Breast epithelium (tissue), 4 donors: Measurements from ENCODE around the gene CCDC12. TPM values are rescaled to one million over a fixed set of nuclear protein-coding genes. Genes with fewer than 3 reads are reported as not detected.

Source experiments
- DNase-seq, 2 donors: peaks; one replicate each; pipeline ENCODE4 v3.0.0-alpha.2; 2019; ENCODE audit warnings: low spot score in 2 of 2
- H3K27ac ChIP-seq, 2 donors: fragments of 200-600 bp; sonication (generic) in 1 of 2; one replicate each; pipeline ENCODE4 v1.5.1; 2016 to 2019; ENCODE audit warnings: mild to moderate bottlenecking in 1 of 2
- H3K27me3 ChIP-seq, 2 donors: fragments of 200-600 bp; sonication (generic) in 1 of 2; one replicate each; pipeline versions ENCODE4 v1.5.1 to v1.6.0; 2017 to 2019; ENCODE audit warnings: control low read depth in 1 of 2, mild to moderate bottlenecking in 1 of 2
- H3K36me3 ChIP-seq: fragments of 200-600 bp; one replicate; pipeline ENCODE4 v1.5.1; 2019
- H3K4me1 ChIP-seq, 2 donors: fragments of 200-600 bp; sonication (generic); one replicate each; pipeline ENCODE4 v1.5.1; 2016 to 2019; ENCODE audit warnings: control low read depth in 1 of 2
- H3K4me3 ChIP-seq, 3 donors: fragments of 200-600 bp; sonication (generic); 1 replicate in 2 of 3; 2 replicates in 1 of 3; pipeline ENCODE4 v1.5.1; 2016 to 2019; ENCODE audit warnings: mild to moderate bottlenecking in 3 of 3, moderate library complexity in 2 of 3
- H3K9me3 ChIP-seq, 2 donors: fragments of 200-600 bp; sonication (generic) in 1 of 2; one replicate each; pipeline ENCODE4 v1.5.1; 2016 to 2019; ENCODE audit warnings: control low read depth in 1 of 2
- CTCF ChIP-seq, 3 donors: fragments of 450-650 bp; IDR thresholded peaks; one replicate each; pipeline ENCODE4 v1.5.1; 2016 to 2017; ENCODE audit warnings: antibody characterized with exemption in 3 of 3, mild to moderate bottlenecking in 3 of 3, moderate library complexity in 3 of 3
- POLR2A ChIP-seq: fragments of 450-650 bp; IDR thresholded peaks from one replicate; pipeline ENCODE4 v1.6.1; 2016; ENCODE audit warnings: antibody characterized with exemption, mild to moderate bottlenecking, moderate library complexity
- POLR2AphosphoS5 ChIP-seq, 3 donors: sonication (generic); formaldehyde crosslinking; IDR thresholded peaks; one replicate each; pipeline ENCODE4 v1.6.1; 2017; ENCODE audit warnings: antibody characterized with exemption in 3 of 3
- intact Hi-C: fragments of 100-400 bp; cut with DNase I; formaldehyde crosslinking; loops from one replicate; pipeline ENCODE4 v1.15.1; 2023; ENCODE audit warnings: low total_unique reads
- total RNA-seq, 3 donors: library from RNA; depleted of rRNA; stranded (reverse); fragments of >200 nt; gene quantifications; one replicate each; pipeline ENCODE4 v1.1.0, GENCODE V29; 2016

Gene CCDC12
- total RNA-seq, 3 donors from 2014 or later: 27.0 to 50.2 (median 43.9) TPM

- intact Hi-C loops: loop anchor here (10.0 kb wide), 1 partner anchor 792 kb away; no protein-coding TSS in a partner anchor
- Histone ChIP-seq H3K4me3 (no peak overlapping the region), H3K27ac (no peak overlapping the region), H3K36me3 (no peaks in the 10 kb centered on the region), H3K9me3 (no peaks in the 10 kb centered on the region), H3K27me3 (peaks cover 0 to 3% of the 10 kb centered on the region in 2 donors), H3K4me1 (no peaks in the 10 kb centered on the region)
- no peak for TF ChIP-seq POLR2A
- no peak for TF ChIP-seq POLR2AphosphoS5 (IDR thresholded peaks at IDR 0.05)
- TF ChIP-seq CTCF (IDR thresholded peaks at IDR 0.05): no peak
- no peak for DNase-seq
Observed at GRCh38 chr3:46876313-46877300, 99.9 kb downstream of the CCDC12 start.

DNA sequence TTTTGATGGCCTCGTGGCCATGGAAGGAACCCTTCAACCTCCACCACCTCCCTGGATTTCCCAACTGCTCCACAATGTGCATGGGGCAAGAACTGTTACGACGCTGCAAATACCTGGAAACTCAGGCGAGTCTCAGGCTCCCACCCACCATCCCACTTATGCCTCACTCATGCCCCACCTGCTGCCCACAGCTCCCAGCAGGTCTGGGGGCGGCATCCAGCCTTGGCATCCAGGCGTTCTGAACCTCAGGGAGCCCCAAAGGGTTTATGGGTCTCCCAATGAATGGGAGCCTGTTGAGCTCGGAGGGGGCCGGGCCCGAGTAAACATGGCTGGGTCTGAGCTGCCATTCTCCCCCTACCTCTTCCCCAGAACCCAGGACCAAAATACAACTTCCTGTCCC, 101.0 kb downstream of the CCDC12 start:
- intact Hi-C loops: loop anchor here (10.0 kb wide), 1 partner anchor 791 kb away; no protein-coding TSS in a partner anchor
- DNase-seq: no peak
- no peaks in the 10 kb centered on the region for H3K4me1 ChIP-seq

DNA sequence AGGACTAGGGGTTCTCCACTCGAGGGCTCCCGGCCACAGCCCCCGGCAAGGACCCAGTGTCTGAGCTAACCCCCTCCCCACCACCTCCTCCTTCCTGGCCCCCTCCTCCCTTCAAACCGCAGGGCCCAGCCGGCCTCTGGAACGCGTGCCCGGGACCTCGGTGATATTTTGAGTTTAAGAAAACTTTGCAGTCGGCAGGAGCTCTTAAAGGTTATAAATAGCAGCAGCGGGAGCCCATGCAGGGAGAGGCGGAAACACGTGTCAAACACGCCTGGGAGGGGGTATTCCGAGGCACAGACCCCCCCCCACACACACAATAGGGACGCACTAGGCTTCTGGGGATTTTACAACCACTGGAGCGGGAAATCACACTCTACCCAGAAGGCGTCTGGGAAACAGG, 102.1 kb downstream of the CCDC12 start:
- TF ChIP-seq POLR2A: no peak
- TF ChIP-seq CTCF (IDR thresholded peaks at IDR 0.05): no peak
- no peak for TF ChIP-seq POLR2AphosphoS5 (IDR thresholded peaks at IDR 0.05)
- Histone ChIP-seq H3K27me3 (no peaks in the 10 kb centered on the region), H3K4me3 (no peak overlapping the region), H3K4me1 (no peaks in the 10 kb centered on the region), H3K9me3 (no peaks in the 10 kb centered on the region), H3K27ac (peak overlapping the region in 1 of 2 donors; percentile 48), H3K36me3 (no peaks in the 10 kb centered on the region)
- DNase-seq: no peak
- intact Hi-C loops: loop anchor here (10.0 kb wide), 1 partner anchor 790 kb away; no protein-coding TSS in a partner anchor

More for the DNA sequence above, 101.0 kb downstream of the CCDC12 start:
- H3K4me3 ChIP-seq: no peak overlapping the region
- H3K9me3 ChIP-seq: no peaks in the 10 kb centered on the region
- H3K27me3 ChIP-seq: no peaks in the 10 kb centered on the region
- no peak overlapping the region for H3K27ac ChIP-seq
- TF ChIP-seq CTCF (IDR thresholded peaks at IDR 0.05): no peak
- no peak for TF ChIP-seq POLR2AphosphoS5 (IDR thresholded peaks at IDR 0.05)
- no peak for TF ChIP-seq POLR2A
- no peaks in the 10 kb centered on the region for H3K36me3 ChIP-seq

DNA sequence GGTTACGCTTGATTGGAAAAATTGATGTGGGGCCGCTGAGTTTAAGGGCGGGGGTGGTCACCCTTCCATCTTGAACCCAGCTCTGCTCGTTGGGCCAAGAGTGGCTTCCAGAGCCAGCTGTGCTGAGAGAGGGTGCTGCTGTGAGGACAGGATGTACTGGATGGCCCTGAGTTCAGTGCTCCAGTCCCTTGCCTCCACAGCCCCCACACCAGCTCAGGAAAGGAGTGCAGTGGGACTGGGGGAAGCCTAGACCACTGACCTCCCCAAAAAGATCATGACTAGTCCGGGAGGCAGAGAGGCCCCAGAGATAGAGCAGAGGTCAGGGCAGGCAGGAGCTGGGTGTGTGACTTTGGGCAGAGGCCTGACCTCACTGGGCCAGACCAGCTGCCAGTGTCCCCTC, 103.0 kb downstream of the CCDC12 start:
- no peak for DNase-seq
- no peak for TF ChIP-seq POLR2AphosphoS5 (IDR thresholded peaks at IDR 0.05)
- no peak for TF ChIP-seq CTCF (IDR thresholded peaks at IDR 0.05)
- TF ChIP-seq POLR2A: no peak
- intact Hi-C loops: loop anchor here (10.0 kb wide), 1 partner anchor 789 kb away; no protein-coding TSS in a partner anchor
- no peaks in the 10 kb centered on the region for H3K27me3 ChIP-seq
- no peaks in the 10 kb centered on the region for H3K36me3 ChIP-seq
- H3K4me1 ChIP-seq: peaks cover under 1 to 2% of the 10 kb centered on the region in 2 donors
- no peak overlapping the region for H3K27ac ChIP-seq
- no peaks in the 10 kb centered on the region for H3K9me3 ChIP-seq
- H3K4me3 ChIP-seq: no peak overlapping the region

Other genes with a start within 250 kb of the CCDC12 start
- gene MYL3, start 113.3 kb downstream of the CCDC12 start, total RNA-seq: 1 to 10 TPM; 5.9 to 8.5 (median 6.2) TPM
- 10 to 100 TPM in 2 of 3 donors, 1 to 10 TPM in 1; 4.7 to 38.2 (median 13.4) TPM for gene PTH1R, start 99.0 kb downstream of the CCDC12 start, total RNA-seq
- gene NBEAL2, start 2.9 kb upstream of the CCDC12 start, total RNA-seq: 10 to 100 TPM; 16.8 to 58.3 (median 54.4) TPM
- 10 to 100 TPM; 59.8 to 87.8 (median 74.4) TPM for gene SETD2, start 187.4 kb upstream of the CCDC12 start, total RNA-seq